ENCODE measurements around the gene PVR.

- TF ChIP-seq CTCF (IDR thresholded peaks at IDR 0.05) (no peak), REST (IDR thresholded peaks at IDR 0.05; ENCODE audit: insufficient read depth in 1 of 2, low read depth in 2 of 2, low read length in 1 of 2) (no peak)
Measured at GRCh38 chr19:44706506-44707236, 63.0 kb downstream of the PVR start.

All from Panc1 (cell line).